Neural cell (in vitro differentiated cells): ENCODE measurements around the gene PHF21B.

Experiments used
- EZH2 ChIP-seq: fragments of 200-600, 300-800 bp; shearing (Covaris generic), sonication (generic); IDR thresholded peaks from 2 replicates; pipeline ENCODE4 v1.6.1; 2014; ENCODE audit warnings: antibody characterized with exemption, low read length, borderline replicate concordance, mild to moderate bottlenecking; ENCODE audit not compliant: insufficient read depth, poor library complexity, severe bottlenecking
- POLR2AphosphoS5 ChIP-seq: IDR thresholded peaks from 2 replicates; pipeline ENCODE4 v1.6.1; 2012
- RAD21 ChIP-seq: fragments of 450-650 bp; conservative IDR thresholded peaks from 2 replicates; pipeline ENCODE4 v1.6.1; 2014; ENCODE audit warnings: antibody characterized with exemption, mild to moderate bottlenecking, moderate library complexity
- SMC3 ChIP-seq: fragments of 450-650 bp; conservative IDR thresholded peaks from 2 replicates; pipeline ENCODE4 v1.6.1; 2014; ENCODE audit warnings: antibody characterized with exemption, mild to moderate bottlenecking, moderate library complexity; ENCODE audit not compliant: poor library complexity
- TAF1 ChIP-seq: IDR thresholded peaks from 2 replicates; pipeline ENCODE4 v1.6.1; 2012; ENCODE audit warnings: low read depth
- TF ChIP-seq, protein P1 (sequence below): fragments of 450-650 bp; IDR thresholded peaks from 2 replicates; pipeline ENCODE4 v1.5.1; 2014; ENCODE audit warnings: antibody characterized with exemption, mild to moderate bottlenecking, moderate library complexity; ENCODE audit not compliant: poor library complexity, severe bottlenecking
- TF ChIP-seq, protein P2 (sequence below): IDR thresholded peaks from 2 replicates; pipeline ENCODE4 v1.6.1; 2012; ENCODE audit warnings: borderline replicate concordance

DNA sequence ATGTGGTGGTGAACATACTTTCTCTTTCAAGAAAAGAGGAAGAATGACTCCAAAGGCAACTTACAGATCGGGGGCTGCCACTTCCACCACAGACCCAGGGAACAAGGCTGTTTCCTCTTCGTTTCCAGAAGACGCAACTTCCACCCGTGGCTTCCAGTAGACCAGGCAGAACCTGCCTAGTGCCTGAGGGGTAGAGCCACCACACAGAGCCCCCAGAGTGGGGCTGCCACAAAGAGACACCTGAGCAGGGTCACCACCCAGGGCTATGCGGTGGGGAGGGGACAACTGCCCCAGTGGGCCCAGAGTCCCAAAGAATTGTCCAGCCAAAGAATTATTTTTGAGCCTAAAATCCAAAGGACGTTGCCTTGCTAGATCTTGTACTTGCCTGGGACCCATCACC, 16.7 kb upstream of the PHF21B start:
- TF ChIP-seq, protein P1, sequence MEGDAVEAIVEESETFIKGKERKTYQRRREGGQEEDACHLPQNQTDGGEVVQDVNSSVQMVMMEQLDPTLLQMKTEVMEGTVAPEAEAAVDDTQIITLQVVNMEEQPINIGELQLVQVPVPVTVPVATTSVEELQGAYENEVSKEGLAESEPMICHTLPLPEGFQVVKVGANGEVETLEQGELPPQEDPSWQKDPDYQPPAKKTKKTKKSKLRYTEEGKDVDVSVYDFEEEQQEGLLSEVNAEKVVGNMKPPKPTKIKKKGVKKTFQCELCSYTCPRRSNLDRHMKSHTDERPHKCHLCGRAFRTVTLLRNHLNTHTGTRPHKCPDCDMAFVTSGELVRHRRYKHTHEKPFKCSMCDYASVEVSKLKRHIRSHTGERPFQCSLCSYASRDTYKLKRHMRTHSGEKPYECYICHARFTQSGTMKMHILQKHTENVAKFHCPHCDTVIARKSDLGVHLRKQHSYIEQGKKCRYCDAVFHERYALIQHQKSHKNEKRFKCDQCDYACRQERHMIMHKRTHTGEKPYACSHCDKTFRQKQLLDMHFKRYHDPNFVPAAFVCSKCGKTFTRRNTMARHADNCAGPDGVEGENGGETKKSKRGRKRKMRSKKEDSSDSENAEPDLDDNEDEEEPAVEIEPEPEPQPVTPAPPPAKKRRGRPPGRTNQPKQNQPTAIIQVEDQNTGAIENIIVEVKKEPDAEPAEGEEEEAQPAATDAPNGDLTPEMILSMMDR, result no peak
- TF ChIP-seq POLR2AphosphoS5 (no peak), RAD21 (no peak), TAF1 (no peak), EZH2 (no peak), SMC3 (no peak)
- TF ChIP-seq, protein P2, sequence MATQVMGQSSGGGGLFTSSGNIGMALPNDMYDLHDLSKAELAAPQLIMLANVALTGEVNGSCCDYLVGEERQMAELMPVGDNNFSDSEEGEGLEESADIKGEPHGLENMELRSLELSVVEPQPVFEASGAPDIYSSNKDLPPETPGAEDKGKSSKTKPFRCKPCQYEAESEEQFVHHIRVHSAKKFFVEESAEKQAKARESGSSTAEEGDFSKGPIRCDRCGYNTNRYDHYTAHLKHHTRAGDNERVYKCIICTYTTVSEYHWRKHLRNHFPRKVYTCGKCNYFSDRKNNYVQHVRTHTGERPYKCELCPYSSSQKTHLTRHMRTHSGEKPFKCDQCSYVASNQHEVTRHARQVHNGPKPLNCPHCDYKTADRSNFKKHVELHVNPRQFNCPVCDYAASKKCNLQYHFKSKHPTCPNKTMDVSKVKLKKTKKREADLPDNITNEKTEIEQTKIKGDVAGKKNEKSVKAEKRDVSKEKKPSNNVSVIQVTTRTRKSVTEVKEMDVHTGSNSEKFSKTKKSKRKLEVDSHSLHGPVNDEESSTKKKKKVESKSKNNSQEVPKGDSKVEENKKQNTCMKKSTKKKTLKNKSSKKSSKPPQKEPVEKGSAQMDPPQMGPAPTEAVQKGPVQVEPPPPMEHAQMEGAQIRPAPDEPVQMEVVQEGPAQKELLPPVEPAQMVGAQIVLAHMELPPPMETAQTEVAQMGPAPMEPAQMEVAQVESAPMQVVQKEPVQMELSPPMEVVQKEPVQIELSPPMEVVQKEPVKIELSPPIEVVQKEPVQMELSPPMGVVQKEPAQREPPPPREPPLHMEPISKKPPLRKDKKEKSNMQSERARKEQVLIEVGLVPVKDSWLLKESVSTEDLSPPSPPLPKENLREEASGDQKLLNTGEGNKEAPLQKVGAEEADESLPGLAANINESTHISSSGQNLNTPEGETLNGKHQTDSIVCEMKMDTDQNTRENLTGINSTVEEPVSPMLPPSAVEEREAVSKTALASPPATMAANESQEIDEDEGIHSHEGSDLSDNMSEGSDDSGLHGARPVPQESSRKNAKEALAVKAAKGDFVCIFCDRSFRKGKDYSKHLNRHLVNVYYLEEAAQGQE, result no peak
